ENCODE results near the gene NOTUM. TPM values are rescaled to one million over a fixed set of nuclear protein-coding genes. Genes with fewer than 3 reads are reported as not detected.

NOTUM gene
- total RNA-seq, 5 donors from 2014 or later (not counting 1 experiment from before 2014, with no cell fraction given) = 0.13 to 0.33 (median 0.29) TPM; not detected in 2

- no peak for DNase-seq
Observed at GRCh38 chr17:82006468-82007227, 45.7 kb upstream of the NOTUM start.

GRCh38 chr17:82005701-82006348 lies 44.8 kb upstream of the NOTUM start:
- Mint-ChIP-seq H3K36me3 (no peaks in the 10 kb centered on the region), H3K27ac (no peak overlapping the region), H3K9me3 (no peaks in the 10 kb centered on the region), H3K27me3 (no peaks in the 10 kb centered on the region), H3K4me3 (no peak overlapping the region), H3K4me1 (no peaks in the 10 kb centered on the region)
- DNase-seq = no peak
- Histone ChIP-seq H3K36me3 (ENCODE audit: control insufficient read depth in 2 of 2, extremely low read depth in 1 of 2, insufficient read depth in 1 of 2, low read length in 1 of 2) (peaks cover 0 to 2% of the 10 kb centered on the region in 2 donors), H3K27me3 (replicated peaks in 1 of 2; ENCODE audit: control insufficient read depth in 2 of 2, extremely low read depth in 1 of 2, insufficient read depth in 2 of 2, low read length in 1 of 2) (no peaks in the 10 kb centered on the region), H3K27ac (ENCODE audit: low read length) (no peak overlapping the region), H3K4me3 (ENCODE audit: control insufficient read depth in 1 of 2, extremely low read depth in 1 of 2, low read length in 1 of 2) (no peak overlapping the region), H3K9me3 (no peaks in the 10 kb centered on the region), H3K4me1 (ENCODE audit: control insufficient read depth in 1 of 2, extremely low read depth in 1 of 2, insufficient read depth in 2 of 2, low read length in 2 of 2) (no peaks in the 10 kb centered on the region)
- WGBS (ENCODE audit: insufficient coverage) = 90% methylated on average over 23 of the region's 30 CpGs
- ChIA-PET POLR2A (no interaction called here), CTCF (no interaction called here)
- ATAC-seq (replicated peaks in 1 of 4) = no peak

More at GRCh38 chr17:82006468-82007227, 45.7 kb upstream of the NOTUM start:
- no peaks in the 10 kb centered on the region for H3K9me3 Mint-ChIP-seq
- H3K27ac ChIP-seq (ENCODE audit: low read length) = no peak overlapping the region
- CTCF ChIA-PET = no interaction called here
- no peak for ATAC-seq (replicated peaks in 1 of 4)
- no peak overlapping the region for H3K27ac Mint-ChIP-seq
- no peaks in the 10 kb centered on the region for H3K9me3 ChIP-seq
- no peaks in the 10 kb centered on the region for H3K4me1 Mint-ChIP-seq
- no peaks in the 10 kb centered on the region for H3K36me3 Mint-ChIP-seq
- H3K27me3 Mint-ChIP-seq = no peaks in the 10 kb centered on the region
- H3K4me1 ChIP-seq (ENCODE audit: control insufficient read depth in 1 of 2, extremely low read depth in 1 of 2, insufficient read depth in 2 of 2, low read length in 2 of 2) = no peaks in the 10 kb centered on the region
- peaks cover 0 to 4% of the 10 kb centered on the region in 2 donors for H3K36me3 ChIP-seq (ENCODE audit: control insufficient read depth in 2 of 2, extremely low read depth in 1 of 2, insufficient read depth in 1 of 2, low read length in 1 of 2)
- POLR2A ChIA-PET = no interaction called here
- no peak overlapping the region for H3K4me3 Mint-ChIP-seq
- no peaks in the 10 kb centered on the region for H3K27me3 ChIP-seq (replicated peaks in 1 of 2; ENCODE audit: control insufficient read depth in 2 of 2, extremely low read depth in 1 of 2, insufficient read depth in 2 of 2, low read length in 1 of 2)
- no peak overlapping the region for H3K4me3 ChIP-seq (ENCODE audit: control insufficient read depth in 1 of 2, extremely low read depth in 1 of 2, low read length in 1 of 2)
- 91% methylated on average over 17 of the region's 24 CpGs for whole genome bisulfite sequencing (ENCODE audit: insufficient coverage)

- no peak overlapping the region for H3K4me3 ChIP-seq (ENCODE audit: control insufficient read depth in 1 of 2, extremely low read depth in 1 of 2, low read length in 1 of 2)
- DNase-seq (no peak), ATAC-seq (replicated peaks in 1 of 4) (no peak)
- Mint-ChIP-seq H3K4me3 (no peak overlapping the region), H3K9me3 (no peaks in the 10 kb centered on the region), H3K4me1 (no peaks in the 10 kb centered on the region), H3K36me3 (no peaks in the 10 kb centered on the region), H3K27ac (no peak overlapping the region), H3K27me3 (no peaks in the 10 kb centered on the region)
- H3K27ac ChIP-seq (ENCODE audit: low read length) = no peak overlapping the region
- H3K9me3 ChIP-seq = no peaks in the 10 kb centered on the region
- ChIA-PET POLR2A (no interaction called here), CTCF (no interaction called here)
- no peaks in the 10 kb centered on the region for H3K36me3 ChIP-seq (ENCODE audit: control insufficient read depth in 2 of 2, extremely low read depth in 1 of 2, insufficient read depth in 1 of 2, low read length in 1 of 2)
- H3K4me1 ChIP-seq (ENCODE audit: control insufficient read depth in 1 of 2, extremely low read depth in 1 of 2, insufficient read depth in 2 of 2, low read length in 2 of 2) = no peaks in the 10 kb centered on the region
- no peaks in the 10 kb centered on the region for H3K27me3 ChIP-seq (replicated peaks in 1 of 2; ENCODE audit: control insufficient read depth in 2 of 2, extremely low read depth in 1 of 2, insufficient read depth in 2 of 2, low read length in 1 of 2)
- WGBS (ENCODE audit: insufficient coverage) = 86% methylated on average over 40 of the region's 41 CpGs
Observed at GRCh38 chr17:82004517-82005455, 43.8 kb upstream of the NOTUM start.

- Histone ChIP-seq H3K27ac (ENCODE audit: low read length) (no peak overlapping the region), H3K9me3 (no peaks in the 10 kb centered on the region), H3K27me3 (replicated peaks in 1 of 2; ENCODE audit: control insufficient read depth in 2 of 2, extremely low read depth in 1 of 2, insufficient read depth in 2 of 2, low read length in 1 of 2) (no peaks in the 10 kb centered on the region), H3K4me1 (ENCODE audit: control insufficient read depth in 1 of 2, extremely low read depth in 1 of 2, insufficient read depth in 2 of 2, low read length in 2 of 2) (no peaks in the 10 kb centered on the region), H3K4me3 (ENCODE audit: control insufficient read depth in 1 of 2, extremely low read depth in 1 of 2, low read length in 1 of 2) (no peak overlapping the region), H3K36me3 (ENCODE audit: control insufficient read depth in 2 of 2, extremely low read depth in 1 of 2, insufficient read depth in 1 of 2, low read length in 1 of 2) (no peaks in the 10 kb centered on the region)
- no peak overlapping the region for H3K4me3 Mint-ChIP-seq
- H3K9me3 Mint-ChIP-seq = no peaks in the 10 kb centered on the region
- POLR2A ChIA-PET = no interaction called here
- CTCF ChIA-PET = no interaction called here
- no peaks in the 10 kb centered on the region for H3K27me3 Mint-ChIP-seq
- no peaks in the 10 kb centered on the region for H3K36me3 Mint-ChIP-seq
- no peak for ATAC-seq (replicated peaks in 1 of 4)
- 84% methylated on average over 38 of the region's 53 CpGs for WGBS (ENCODE audit: insufficient coverage)
- no peaks in the 10 kb centered on the region for H3K4me1 Mint-ChIP-seq
- H3K27ac Mint-ChIP-seq = no peak overlapping the region
- no peak for DNase-seq
Observed at GRCh38 chr17:82003411-82004381, 42.7 kb upstream of the NOTUM start.

GRCh38 chr17:82001571-82002056 lies 40.6 kb upstream of the NOTUM start:
- H3K4me1 Mint-ChIP-seq = no peaks in the 10 kb centered on the region
- peaks cover 3% of the 10 kb centered on the region for H3K36me3 Mint-ChIP-seq
- no peak overlapping the region for H3K27ac ChIP-seq (ENCODE audit: low read length)
- H3K4me1 ChIP-seq (ENCODE audit: control insufficient read depth in 1 of 2, extremely low read depth in 1 of 2, insufficient read depth in 2 of 2, low read length in 2 of 2) = no peaks in the 10 kb centered on the region
- H3K27me3 Mint-ChIP-seq = no peaks in the 10 kb centered on the region
- ATAC-seq (replicated peaks in 1 of 4) = no peak
- no peak overlapping the region for H3K27ac Mint-ChIP-seq
- H3K9me3 ChIP-seq = no peaks in the 10 kb centered on the region
- POLR2A ChIA-PET = no interaction called here
- H3K9me3 Mint-ChIP-seq = no peaks in the 10 kb centered on the region
- no peak overlapping the region for H3K4me3 ChIP-seq (ENCODE audit: control insufficient read depth in 1 of 2, extremely low read depth in 1 of 2, low read length in 1 of 2)
- H3K27me3 ChIP-seq (replicated peaks in 1 of 2; ENCODE audit: control insufficient read depth in 2 of 2, extremely low read depth in 1 of 2, insufficient read depth in 2 of 2, low read length in 1 of 2) = no peaks in the 10 kb centered on the region
- 94% methylated on average over 14 of the region's 17 CpGs for WGBS (ENCODE audit: insufficient coverage)
- CTCF ChIA-PET = interaction anchor here in 1 of 2 donors (0.7 kb wide), 1 partner anchor 1835 kb away, joined by 3 read pairs; no protein-coding TSS in a partner anchor
- H3K4me3 Mint-ChIP-seq = no peak overlapping the region
- no peak for DNase-seq
- H3K36me3 ChIP-seq (ENCODE audit: control insufficient read depth in 2 of 2, extremely low read depth in 1 of 2, insufficient read depth in 1 of 2, low read length in 1 of 2) = no peaks in the 10 kb centered on the region
